Stimulated activated CD4-positive, alpha-beta T cell treated with anti-CD3 and anti-CD28 coated beads, Interleukin-15, amount 100 ng/mL, for 48 hours (primary cell): Measurements from ENCODE around the gene METRN.
A peak's percentile ranks its signal among the peaks of the same experiment; 100 is the strongest.

Experiments
- DNase-seq, 2 donors: peaks; one replicate each; pipeline ENCODE4 v3.0.0-alpha.2; 2020; ENCODE audit warnings: low read depth in 2 of 2

Gene METRN

DNA sequence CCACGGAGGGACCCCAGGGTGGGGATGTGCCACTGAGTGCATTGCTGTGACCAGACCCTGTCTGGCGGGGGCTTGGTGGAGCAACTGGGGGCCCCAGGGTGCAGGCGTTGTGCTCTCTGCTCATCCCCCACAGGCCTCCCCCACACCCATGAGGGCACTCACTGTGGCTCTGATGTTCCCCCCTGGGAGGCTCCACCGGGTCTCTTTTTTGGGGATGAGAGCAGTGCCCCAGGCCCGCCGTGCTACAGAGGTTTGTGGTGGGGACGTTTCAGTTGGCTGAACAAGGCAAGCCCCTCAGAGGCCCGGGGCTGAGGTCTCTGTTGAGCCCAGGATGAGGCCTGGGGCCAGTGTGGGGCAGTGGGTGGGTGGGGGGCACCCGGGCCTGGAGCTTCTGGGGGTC, 8.8 kb downstream of the METRN start:
- DNase-seq = no peak

DNA sequence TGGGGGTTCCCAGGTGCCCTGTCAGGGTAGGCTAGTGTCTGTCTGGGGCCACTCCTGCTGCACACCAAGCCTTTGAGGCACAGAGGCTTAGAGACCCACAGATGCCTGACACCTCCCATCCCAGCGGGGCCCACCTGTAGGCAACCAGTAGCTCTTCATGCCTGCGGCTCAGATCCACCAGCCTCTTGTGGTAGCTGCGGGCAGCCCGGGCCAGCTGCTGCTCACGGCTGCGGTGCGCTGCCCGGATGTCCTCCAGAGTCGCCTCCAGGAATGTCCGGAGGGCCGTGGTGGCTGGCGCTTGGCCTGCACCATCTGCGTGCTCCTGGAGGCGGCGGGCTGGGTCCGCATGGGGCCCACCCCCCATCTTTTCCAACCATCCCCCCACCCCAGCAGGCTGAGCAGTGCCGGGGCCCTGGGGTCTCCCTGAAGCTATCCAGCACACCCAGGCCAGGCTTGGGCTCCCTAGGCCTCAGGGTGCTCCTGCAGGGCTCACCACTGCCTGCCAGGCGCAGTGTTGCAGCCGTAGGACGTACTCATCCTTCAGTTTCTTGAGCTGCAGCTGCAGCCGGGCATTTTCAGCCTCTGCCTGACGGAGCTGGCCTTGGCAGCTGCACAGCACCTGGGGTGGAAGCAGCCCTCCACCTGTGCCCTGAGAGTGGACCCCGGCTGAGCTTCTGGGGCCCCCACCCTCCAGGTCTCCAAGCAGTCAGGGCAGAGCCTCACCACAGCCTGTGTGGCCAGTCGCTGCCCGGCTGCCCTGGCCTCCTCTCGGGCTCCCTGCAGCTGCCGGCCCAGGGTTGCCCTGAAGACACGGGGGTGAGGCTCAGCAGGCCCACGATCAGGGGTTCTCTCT, 9.5 kb downstream of the METRN start:
- no peak for DNase-seq

DNA sequence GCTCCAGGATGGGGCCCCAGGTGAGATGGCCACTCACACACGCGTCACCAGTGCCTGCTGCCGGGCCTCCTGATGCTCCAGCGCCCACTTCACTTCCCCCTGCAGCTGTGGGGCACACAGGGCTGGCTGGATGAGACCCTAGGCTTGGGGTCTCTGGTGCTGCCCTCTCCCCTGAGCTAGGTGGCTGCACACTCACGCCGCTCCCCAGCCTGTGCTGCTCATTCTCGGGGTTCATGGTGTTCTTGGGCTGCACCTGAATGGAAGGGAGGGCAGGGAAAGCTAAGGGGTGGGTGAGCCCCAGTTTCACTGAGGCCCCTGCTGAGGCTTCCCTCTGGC, 10.1 kb downstream of the METRN start:
- DNase-seq = no peak

DNA sequence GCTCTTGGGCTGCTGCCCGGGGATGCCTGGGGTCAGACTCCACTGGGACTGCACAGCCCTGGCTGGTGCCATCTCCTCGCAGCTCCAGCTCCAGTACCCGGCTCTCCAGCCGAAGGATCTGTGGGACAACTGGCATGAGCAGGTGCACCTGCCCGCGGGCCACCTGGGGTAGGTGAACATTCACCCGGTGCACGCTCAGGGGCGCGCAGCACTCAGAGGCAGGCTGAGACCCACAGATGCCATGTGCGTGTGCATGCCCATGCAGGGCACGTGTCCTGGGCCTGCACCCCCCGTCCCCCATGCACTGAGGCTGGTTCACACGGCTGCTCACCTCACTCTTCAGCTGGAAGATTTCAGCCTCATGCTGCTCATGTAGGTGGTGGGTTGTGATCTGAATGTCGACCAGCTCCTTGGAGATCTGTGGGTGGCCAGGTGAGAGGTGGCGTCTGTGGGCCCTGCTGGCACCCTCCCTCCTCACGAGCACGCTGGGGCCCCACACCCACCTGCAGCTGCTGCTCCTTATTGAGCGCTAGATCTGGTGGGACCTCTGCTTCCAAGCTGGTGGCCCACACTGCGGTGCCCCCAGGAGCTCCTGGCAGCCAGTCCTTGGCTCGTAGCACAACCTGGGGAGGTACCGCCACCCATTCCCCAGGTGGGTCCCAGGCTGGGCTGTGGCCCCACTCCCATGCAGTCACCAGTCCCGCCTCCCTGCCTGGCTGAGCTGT, 10.7 kb downstream of the METRN start:
- no peak for DNase-seq

- DNase-seq = no peak
Measured at GRCh38 chr16:726188-726437, 11.2 kb downstream of the METRN start.

- DNase-seq = peak in 1 of 2 donors; percentile 51
Measured at GRCh38 chr16:726438-727290, 11.7 kb downstream of the METRN start, which contains the start of the genes CCDC78 and HAGHL. Gene CCDC78 (minus strand): TSS chr16:726443. CDS start chr16:726367, 76 bp downstream. Gene HAGHL (plus strand): TSS chr16:727106. CDS start chr16:727510, 404 bp downstream.

DNA sequence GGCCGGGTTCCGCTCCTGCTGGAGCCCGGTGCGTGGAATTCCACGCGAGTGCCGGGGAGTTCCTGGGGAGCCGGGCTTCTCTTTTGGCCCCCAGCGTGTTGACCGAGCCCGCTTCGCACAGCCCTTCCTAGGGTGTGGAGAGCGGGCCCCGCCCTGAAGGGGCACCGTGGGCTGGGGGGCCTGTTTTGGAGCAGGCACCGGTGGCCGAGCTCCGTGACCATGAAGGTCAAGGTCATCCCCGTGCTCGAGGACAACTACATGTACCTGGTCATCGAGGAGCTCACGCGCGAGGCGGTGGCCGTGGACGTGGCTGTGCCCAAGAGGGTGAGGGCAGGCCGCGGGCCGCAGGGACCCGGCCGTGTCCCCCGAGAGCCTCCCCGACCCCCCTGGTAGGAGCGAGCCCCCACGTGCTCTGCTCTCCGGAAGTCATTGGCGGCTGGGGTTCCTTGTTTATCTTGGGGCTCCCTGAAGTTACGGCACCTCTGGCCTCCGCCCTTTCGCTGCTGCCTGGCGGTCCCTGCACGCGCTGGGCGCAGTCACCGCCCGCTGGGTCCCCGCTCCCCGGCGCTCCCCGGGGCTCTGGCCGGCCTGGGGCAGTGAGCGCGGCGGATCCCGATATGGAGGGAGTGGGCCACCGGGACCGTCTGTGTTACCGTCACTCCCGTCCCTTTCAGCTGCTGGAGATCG, 12.5 kb downstream of the METRN start:
- no peak for DNase-seq

DNA sequence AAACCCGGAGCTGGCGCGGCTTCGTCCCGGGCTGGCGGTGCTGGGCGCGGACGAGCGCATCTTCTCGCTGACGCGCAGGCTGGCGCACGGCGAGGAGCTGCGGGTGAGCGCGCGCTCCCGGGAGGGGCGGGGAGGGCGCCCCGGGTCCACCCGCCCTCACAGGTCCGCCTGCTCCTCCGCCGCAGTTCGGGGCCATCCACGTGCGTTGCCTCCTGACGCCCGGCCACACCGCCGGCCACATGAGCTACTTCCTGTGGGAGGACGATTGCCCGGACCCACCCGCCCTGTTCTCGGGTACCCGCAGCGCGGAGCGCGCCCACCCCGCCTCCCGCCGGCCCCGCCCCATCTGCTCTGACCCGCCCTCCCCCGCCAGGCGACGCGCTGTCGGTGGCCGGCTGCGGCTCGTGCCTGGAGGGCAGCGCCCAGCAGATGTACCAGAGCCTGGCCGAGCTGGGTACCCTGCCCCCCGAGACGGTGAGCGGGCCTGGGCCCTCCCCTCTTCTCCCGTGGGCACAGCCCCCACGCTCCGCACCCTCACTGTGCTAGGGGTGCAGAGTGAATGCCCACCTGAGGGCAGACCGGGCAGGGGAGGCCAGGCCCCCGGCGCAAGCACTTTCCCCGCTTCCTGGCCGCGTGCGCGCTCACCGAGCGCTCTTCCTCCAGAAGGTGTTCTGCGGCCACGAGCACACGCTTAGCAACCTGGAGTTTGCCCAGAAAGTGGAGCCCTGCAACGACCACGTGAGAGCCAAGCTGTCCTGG, 13.4 kb downstream of the METRN start:
- peak; percentile 34 to 47 for DNase-seq

GRCh38 chr16:728890-729744, 14.2 kb downstream of the METRN start:
- DNase-seq = no peak

DNA sequence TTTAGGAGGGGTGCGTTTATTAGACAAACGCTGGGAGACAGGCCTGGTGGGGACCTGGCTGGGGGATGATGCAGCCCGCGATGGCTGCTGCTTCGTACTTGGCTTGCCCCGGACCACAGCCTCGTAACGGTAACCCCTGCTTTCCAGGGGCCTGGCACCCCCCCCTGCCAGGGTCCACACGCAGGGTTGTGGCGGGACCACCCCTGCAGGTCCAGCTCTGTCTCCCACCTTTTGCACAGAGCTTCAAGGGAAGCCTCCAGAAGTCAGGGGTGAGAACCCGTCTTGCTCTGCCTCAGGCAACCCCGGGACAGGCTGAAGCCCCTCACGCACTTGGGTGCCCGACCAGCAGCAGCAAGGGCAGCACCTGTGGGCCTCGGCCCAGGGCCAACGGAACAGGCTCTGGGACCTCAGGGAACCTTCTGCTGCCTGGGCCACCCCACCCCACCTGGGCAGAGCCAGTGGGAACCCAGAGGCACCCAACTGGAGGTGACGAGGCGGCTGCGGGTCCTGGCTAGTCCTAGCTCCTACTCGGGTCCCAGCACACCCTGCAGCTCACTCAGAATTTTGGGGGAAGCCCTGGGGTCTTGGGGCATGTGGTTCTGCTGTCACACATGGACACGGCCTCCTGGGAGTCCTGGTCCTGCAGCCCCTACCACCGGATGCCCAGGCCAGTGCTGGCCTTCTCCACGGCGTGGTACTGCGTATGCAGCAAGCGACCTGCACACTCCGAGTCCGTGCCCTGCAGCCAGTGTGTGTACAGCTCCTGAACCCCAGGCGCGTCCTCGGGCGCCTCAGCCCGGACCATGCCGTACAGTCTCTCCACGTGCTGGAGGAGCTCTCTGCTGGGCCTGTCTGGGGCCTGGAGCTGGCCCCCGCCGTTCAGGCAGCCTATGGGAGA, 15.1 kb downstream of the METRN start:
- DNase-seq = no peak

GRCh38 chr16:730666-731509, 16.0 kb downstream of the METRN start:
- DNase-seq = no peak

DNA sequence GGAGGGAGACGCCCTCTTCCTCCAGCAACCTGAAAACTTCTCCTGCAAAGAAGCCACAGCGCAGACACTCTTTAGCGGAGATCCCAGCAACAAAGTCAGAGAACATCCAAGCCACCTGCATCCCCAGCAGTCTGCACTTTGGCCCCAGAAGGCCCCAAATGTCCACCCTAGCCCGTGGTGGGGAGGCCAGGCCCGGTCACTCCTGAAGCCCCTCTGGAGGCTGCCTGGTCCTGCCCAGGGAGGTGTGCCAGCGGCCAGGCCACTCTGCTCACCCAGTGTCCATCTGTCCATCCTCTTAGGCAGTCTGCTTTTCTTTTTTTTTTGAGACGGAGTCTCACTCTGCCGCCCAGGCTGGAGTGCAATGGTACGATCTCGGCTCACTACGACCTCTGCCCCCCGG, 17.4 kb downstream of the METRN start:
- DNase-seq = no peak

DNA sequence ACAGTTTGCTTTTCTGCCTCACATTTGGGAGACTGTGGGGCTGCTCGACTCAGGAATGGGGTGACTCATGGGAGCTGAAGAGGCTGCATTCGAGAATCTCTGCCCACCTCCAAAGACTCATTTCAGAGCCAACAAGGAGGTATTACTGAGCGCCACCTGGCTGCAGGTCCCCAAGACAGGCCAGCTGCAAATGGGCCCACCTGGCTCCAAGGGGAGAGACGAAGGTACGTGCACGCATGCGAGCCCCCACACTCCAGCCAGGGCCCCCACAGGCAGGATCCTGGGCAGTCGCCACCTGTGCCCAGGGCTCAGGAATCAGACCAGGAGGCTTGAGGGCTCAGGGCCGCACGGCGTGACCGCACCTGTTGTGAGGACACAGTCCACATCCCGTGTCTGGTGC, 18.0 kb downstream of the METRN start:
- DNase-seq = no peak

- DNase-seq = no peak
Measured at GRCh38 chr16:733382-734207, 18.7 kb downstream of the METRN start.

DNA sequence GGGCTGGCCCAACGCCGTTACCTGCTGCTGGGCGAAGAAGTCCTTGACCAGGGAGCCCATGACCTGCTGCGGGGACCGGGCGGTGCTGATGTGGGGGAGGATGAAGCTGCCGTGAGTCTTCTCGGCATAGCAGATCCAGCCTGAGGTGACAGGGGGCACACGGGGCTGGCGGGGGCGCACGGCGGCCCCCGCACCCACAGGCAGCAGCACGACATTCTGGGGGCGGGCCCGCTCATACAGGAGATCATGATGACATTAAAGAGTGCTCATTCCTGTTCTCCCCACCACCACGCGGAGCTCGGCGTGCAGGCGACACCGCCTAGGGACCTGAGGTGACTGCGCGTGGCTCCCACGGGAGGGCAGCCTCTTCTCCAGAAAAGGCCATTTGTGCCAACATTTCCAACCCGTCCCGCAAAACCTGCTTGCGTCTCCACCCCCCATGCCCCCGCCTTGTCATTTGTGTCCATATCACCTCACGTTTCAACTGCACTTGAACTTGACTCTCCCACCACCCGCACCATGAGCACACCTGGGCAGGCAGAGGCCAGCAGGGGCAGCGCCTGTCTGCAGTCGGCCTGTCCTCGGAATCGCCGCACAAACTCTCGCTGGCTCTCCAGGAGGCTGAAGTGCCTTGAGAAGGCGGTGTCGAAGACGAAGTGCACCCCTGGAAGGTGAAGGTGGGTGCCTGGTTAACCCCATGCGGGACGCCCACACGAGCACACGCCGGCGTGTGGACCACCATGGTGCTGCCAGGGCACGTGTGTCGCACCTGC, 19.5 kb downstream of the METRN start:
- no peak for DNase-seq
